Measurements from ENCODE around the gene PDZRN3.

- no peak for TF ChIP-seq CTCF (CRISPR knock-in tag; IDR thresholded peaks at IDR 0.05)
- TF ChIP-seq ZNF407 (CRISPR knock-in tag; IDR thresholded peaks at IDR 0.05; ENCODE audit: not compliant biosample characterization) = no peak
- no peak for TF ChIP-seq EZH2 (conservative IDR thresholded peaks at IDR 0.05; ENCODE audit: low read depth, low read length)
- no peak for TF ChIP-seq ZNF879 (CRISPR knock-in tag; IDR thresholded peaks at IDR 0.05)
- no peak for TF ChIP-seq MAFK (conservative IDR thresholded peaks at IDR 0.05 in 1 of 2, IDR thresholded peaks at IDR 0.05 in 1 of 2; ENCODE audit: low read length in 2 of 2)
- no peak for TF ChIP-seq RBFOX2 (IDR thresholded peaks at IDR 0.05; ENCODE audit: low read depth, low read length)
- no peak for TF ChIP-seq BRCA1 (CRISPR knock-in tag; IDR thresholded peaks at IDR 0.05)
- TF ChIP-seq JUN (CRISPR knock-in tag; IDR thresholded peaks at IDR 0.05) = no peak
- TF ChIP-seq SOX6 (IDR thresholded peaks at IDR 0.05) = no peak
- no peak for TF ChIP-seq SOX6 (CRISPR knock-in tag; IDR thresholded peaks at IDR 0.05)
- TF ChIP-seq ZNF569 (CRISPR knock-in tag; IDR thresholded peaks at IDR 0.05; ENCODE audit: borderline replicate concordance) = no peak
- no peak for TF ChIP-seq CREM (IDR thresholded peaks at IDR 0.05)
- no peak for TF ChIP-seq CREM (CRISPR knock-in tag; IDR thresholded peaks at IDR 0.05)
- TF ChIP-seq CREB1 (IDR thresholded peaks at IDR 0.05) = no peak
- no peak for TF ChIP-seq CREB1 (CRISPR knock-in tag; IDR thresholded peaks at IDR 0.05)
- no peak for TF ChIP-seq SNAPC2 (CRISPR knock-in tag; IDR thresholded peaks at IDR 0.05)
These were observed 95.3 kb downstream of the PDZRN3 start for GRCh38 chr3:73529308-73530021.

Data from HepG2 (cell line).